ENCODE data around the gene PHLDB2. TPM values are rescaled to one million over a fixed set of nuclear protein-coding genes. Genes with fewer than 3 reads are reported as not detected.

Gene PHLDB2
- total RNA-seq, 1 donor from 2014 or later, result 170 TPM

- TF ChIP-seq EZH2 (IDR thresholded peaks at IDR 0.05; ENCODE audit: insufficient read depth, low read length) (no peak), CTCF (IDR thresholded peaks at IDR 0.05; ENCODE audit: insufficient read depth, low read depth, low read length) (no peak)
- DNase-seq (ENCODE audit: low read depth) (no peak), FAIRE-seq (no peak)
- Mint-ChIP-seq H3K4me1 (ENCODE audit: low read depth, unreplicated experiment) (peaks cover 26% of the 10 kb centered on the region), H3K27ac (ENCODE audit: unreplicated experiment) (no peak overlapping the region), H3K27me3 (ENCODE audit: low read depth, unreplicated experiment) (no peaks in the 10 kb centered on the region), H3K9me3 (ENCODE audit: unreplicated experiment) (no peaks in the 10 kb centered on the region), H3K4me3 (ENCODE audit: unreplicated experiment) (peak overlapping the region; percentile 17), H3K36me3 (ENCODE audit: low read depth, unreplicated experiment) (peaks cover 2% of the 10 kb centered on the region)
- Histone ChIP-seq H3K27ac (ENCODE audit: low read depth, low read length) (no peak overlapping the region), H3K36me3 (ENCODE audit: insufficient read depth, low read length) (no peaks in the 10 kb centered on the region), H3K4me2 (ENCODE audit: low read length) (no peak overlapping the region), H3K27me3 (ENCODE audit: insufficient read depth, low read length) (no peaks in the 10 kb centered on the region), H4K20me1 (ENCODE audit: insufficient read depth, low read length) (no peaks in the 10 kb centered on the region), H2AFZ (ENCODE audit: low read depth, low read length) (no peak overlapping the region), H3K9ac (ENCODE audit: low read length) (no peak overlapping the region), H3K9me3 (ENCODE audit: insufficient read depth, low read depth, low read length) (no peaks in the 10 kb centered on the region), H3K4me1 (ENCODE audit: insufficient read depth, low read length) (peaks cover 15% of the 10 kb centered on the region), H3K4me3 (ENCODE audit: insufficient read depth, low read depth, low read length) (no peak overlapping the region), H3K79me2 (ENCODE audit: insufficient read depth, low read length) (peaks cover 31% of the 10 kb centered on the region)
These were observed 2.6 kb upstream of the PHLDB2 start for GRCh38 chr3:111856501-111856900.

GRCh38 chr3:111857474-111857873 lies 1.6 kb upstream of the PHLDB2 start:
- Histone ChIP-seq H3K4me2 (ENCODE audit: low read length) (no peak overlapping the region), H3K4me3 (ENCODE audit: insufficient read depth, low read depth, low read length) (no peak overlapping the region), H3K36me3 (ENCODE audit: insufficient read depth, low read length) (no peaks in the 10 kb centered on the region), H3K27ac (ENCODE audit: low read depth, low read length) (no peak overlapping the region), H3K79me2 (ENCODE audit: insufficient read depth, low read length) (peaks cover 41% of the 10 kb centered on the region), H3K9ac (ENCODE audit: low read length) (no peak overlapping the region), H3K4me1 (ENCODE audit: insufficient read depth, low read length) (peaks cover 19% of the 10 kb centered on the region), H4K20me1 (ENCODE audit: insufficient read depth, low read length) (no peaks in the 10 kb centered on the region), H2AFZ (ENCODE audit: low read depth, low read length) (no peak overlapping the region), H3K9me3 (ENCODE audit: insufficient read depth, low read depth, low read length) (no peaks in the 10 kb centered on the region), H3K27me3 (ENCODE audit: insufficient read depth, low read length) (no peaks in the 10 kb centered on the region)
- FAIRE-seq (no peak), DNase-seq (ENCODE audit: low read depth) (no peak)
- peaks cover 23% of the 10 kb centered on the region for H3K4me1 Mint-ChIP-seq (ENCODE audit: low read depth, unreplicated experiment)
- H3K27me3 Mint-ChIP-seq (ENCODE audit: low read depth, unreplicated experiment), result no peaks in the 10 kb centered on the region
- no peaks in the 10 kb centered on the region for H3K9me3 Mint-ChIP-seq (ENCODE audit: unreplicated experiment)
- H3K27ac Mint-ChIP-seq (ENCODE audit: unreplicated experiment), result no peak overlapping the region
- peak overlapping the region; percentile 99 for H3K4me3 Mint-ChIP-seq (ENCODE audit: unreplicated experiment)
- peaks cover 3% of the 10 kb centered on the region for H3K36me3 Mint-ChIP-seq (ENCODE audit: low read depth, unreplicated experiment)
- TF ChIP-seq EZH2 (IDR thresholded peaks at IDR 0.05; ENCODE audit: insufficient read depth, low read length) (no peak), CTCF (IDR thresholded peaks at IDR 0.05; ENCODE audit: insufficient read depth, low read depth, low read length) (no peak)

DNA sequence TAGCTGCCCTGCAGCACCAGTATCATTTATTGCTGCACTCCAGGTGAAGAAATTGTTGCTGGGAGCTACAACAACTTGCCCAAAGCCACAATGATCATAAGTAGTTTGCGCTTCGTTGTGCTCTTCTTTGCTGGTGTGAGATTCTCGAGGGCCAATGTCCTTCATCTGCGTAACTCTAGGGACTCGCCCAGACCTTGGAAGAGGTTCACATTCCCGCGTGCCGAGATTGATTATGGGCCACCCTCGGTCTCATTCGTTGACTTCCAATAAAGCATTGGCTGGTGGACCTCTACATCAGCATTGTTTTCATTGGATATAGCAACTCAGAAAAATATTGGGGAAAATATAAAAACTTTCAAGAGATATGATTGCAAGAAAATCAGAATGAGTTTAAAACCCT lies 423 bp upstream of the PHLDB2 start:
- TF ChIP-seq EZH2 (IDR thresholded peaks at IDR 0.05; ENCODE audit: insufficient read depth, low read length) (no peak), CTCF (IDR thresholded peaks at IDR 0.05; ENCODE audit: insufficient read depth, low read depth, low read length) (no peak)
- no peaks in the 10 kb centered on the region for H3K9me3 Mint-ChIP-seq (ENCODE audit: unreplicated experiment)
- Histone ChIP-seq H3K27me3 (ENCODE audit: insufficient read depth, low read length) (no peaks in the 10 kb centered on the region), H4K20me1 (ENCODE audit: insufficient read depth, low read length) (no peaks in the 10 kb centered on the region), H3K36me3 (ENCODE audit: insufficient read depth, low read length) (no peaks in the 10 kb centered on the region), H3K27ac (ENCODE audit: low read depth, low read length) (peak overlapping the region; percentile 99), H3K4me1 (ENCODE audit: insufficient read depth, low read length) (peaks cover 30% of the 10 kb centered on the region), H3K4me3 (ENCODE audit: insufficient read depth, low read depth, low read length) (peak overlapping the region; percentile 89), H3K9ac (ENCODE audit: low read length) (peak overlapping the region; percentile 99), H2AFZ (ENCODE audit: low read depth, low read length) (no peak overlapping the region), H3K4me2 (ENCODE audit: low read length) (peak overlapping the region; percentile 95), H3K79me2 (ENCODE audit: insufficient read depth, low read length) (peaks cover 52% of the 10 kb centered on the region), H3K9me3 (ENCODE audit: insufficient read depth, low read depth, low read length) (no peaks in the 10 kb centered on the region)
- H3K4me1 Mint-ChIP-seq (ENCODE audit: low read depth, unreplicated experiment), result peaks cover 32% of the 10 kb centered on the region
- no peak for FAIRE-seq
- H3K36me3 Mint-ChIP-seq (ENCODE audit: low read depth, unreplicated experiment), result peaks cover 3% of the 10 kb centered on the region
- no peaks in the 10 kb centered on the region for H3K27me3 Mint-ChIP-seq (ENCODE audit: low read depth, unreplicated experiment)
- H3K27ac Mint-ChIP-seq (ENCODE audit: unreplicated experiment), result peak overlapping the region; percentile 91
- no peak for DNase-seq (ENCODE audit: low read depth)
- H3K4me3 Mint-ChIP-seq (ENCODE audit: unreplicated experiment), result peak overlapping the region; percentile 99
